GM04504 (cell line): ENCODE results near the gene MCRS1.
"Not testable (repeated sequence)": the region's sequence is repeated elsewhere in the genome, so short reads cannot be mapped to it uniquely, and the experiment has no call there.

ENCODE experiments used
- DNase-seq: peaks from one replicate; pipeline ENCODE4 v3.0.0-alpha.2; 2012; ENCODE audit warnings: low read depth

MCRS1 gene

GRCh38 chr12:49541140-49541861 is 26.6 kb downstream of the MCRS1 start:
- no peak for DNase-seq

- DNase-seq, result no peak
Measured at GRCh38 chr12:49540229-49541139, 27.5 kb downstream of the MCRS1 start.

GRCh38 chr12:49539406-49540228 is 28.3 kb downstream of the MCRS1 start:
- no peak for DNase-seq

- peak; percentile 23 for DNase-seq
Measured at GRCh38 chr12:49538510-49539403, 29.2 kb downstream of the MCRS1 start, which contains the start of gene KCNH3. TSS of gene KCNH3 (plus strand) at chr12:49539030. CDS start at chr12:49539417, 387 bp downstream.

- DNase-seq, result no peak
Measured at GRCh38 chr12:49537752-49538509, 30.0 kb downstream of the MCRS1 start.

GRCh38 chr12:49537231-49537751 is 30.7 kb downstream of the MCRS1 start:
- DNase-seq, result no peak

GRCh38 chr12:49536526-49537071 is 31.3 kb downstream of the MCRS1 start:
- DNase-seq, result no peak

- no peak for DNase-seq
Measured at GRCh38 chr12:49535921-49536525, 31.9 kb downstream of the MCRS1 start.

- no peak for DNase-seq
Measured at GRCh38 chr12:49534731-49535278, 33.1 kb downstream of the MCRS1 start.

GRCh38 chr12:49534122-49534521 is 33.8 kb downstream of the MCRS1 start:
- DNase-seq, result not testable (repeated sequence)

- DNase-seq, result no peak
Measured at GRCh38 chr12:49533331-49533730, 34.6 kb downstream of the MCRS1 start.

GRCh38 chr12:49531745-49532144 is 36.2 kb downstream of the MCRS1 start:
- DNase-seq, result no peak

- no peak for DNase-seq
Measured at GRCh38 chr12:49529414-49529813, 38.5 kb downstream of the MCRS1 start.

GRCh38 chr12:49527361-49528130 is 40.4 kb downstream of the MCRS1 start:
- DNase-seq, result no peak

GRCh38 chr12:49525942-49526341 is 42.0 kb downstream of the MCRS1 start:
- no peak for DNase-seq

- no peak for DNase-seq
Measured at GRCh38 chr12:49524660-49525324, 43.1 kb downstream of the MCRS1 start.

- no peak for DNase-seq
Measured at GRCh38 chr12:49521389-49521788, 46.6 kb downstream of the MCRS1 start.

- DNase-seq, result no peak
Measured at GRCh38 chr12:49519574-49519936, 48.4 kb downstream of the MCRS1 start.
